Neural progenitor cell (in vitro differentiated cells): ENCODE data around the gene BMERB1. TPM values are rescaled to one million over a fixed set of nuclear protein-coding genes. Genes with fewer than 3 reads are reported as not detected.
A peak's percentile ranks its signal among the peaks of the same experiment; 100 is the strongest.

Experiments used
- DNase-seq: peaks from one replicate; pipeline ENCODE4 v3.0.0-alpha.2; 2016; ENCODE audit warnings: low spot score
- H2AFZ ChIP-seq: fragments of 200-600 bp; sonication (generic); replicated peaks from 2 replicates; pipeline ENCODE4 v1.6.1; 2016; ENCODE audit warnings: antibody characterized with exemption
- H3F3A ChIP-seq: fragments of 200-600 bp; sonication (generic); 2 replicates; pipeline ENCODE4 v1.6.1; 2016; ENCODE audit warnings: antibody characterized with exemption, low read depth
- H3K27ac ChIP-seq: fragments of 200-600 bp; sonication (generic); 2 replicates; pipeline ENCODE4 v1.5.1; 2016; ENCODE audit warnings: mild to moderate bottlenecking
- H3K27me3 ChIP-seq: fragments of 200-600 bp; sonication (generic); 2 replicates; pipeline ENCODE4 v1.6.1; 2016; ENCODE audit warnings: mild to moderate bottlenecking, moderate library complexity
- H3K36me3 ChIP-seq: fragments of 200-600 bp; sonication (generic); 2 replicates; pipeline ENCODE4 v1.5.1; 2016
- H3K4me1 ChIP-seq: fragments of 200-600 bp; sonication (generic); 2 replicates; pipeline ENCODE4 v1.6.1; 2016; ENCODE audit warnings: mixed run types
- H3K4me2 ChIP-seq: fragments of 200-600 bp; sonication (generic); 2 replicates; pipeline ENCODE4 v1.6.1; 2016
- H3K4me3 ChIP-seq: fragments of 200-600 bp; sonication (generic); 2 replicates; pipeline ENCODE4 v1.5.1; 2016
- H3K79me2 ChIP-seq: fragments of 200-600 bp; sonication (generic); 2 replicates; pipeline ENCODE4 v1.6.1; 2016; ENCODE audit warnings: low read depth
- H3K9ac ChIP-seq: fragments of 200-600 bp; sonication (generic); 2 replicates; pipeline ENCODE4 v1.6.1; 2016
- H3K9me3 ChIP-seq: fragments of 200-600 bp; sonication (generic); 2 replicates; pipeline ENCODE4 v1.5.1; 2016; ENCODE audit warnings: low read depth
- H4K20me1 ChIP-seq: fragments of 200-600 bp; sonication (generic); 2 replicates; pipeline ENCODE4 v1.6.1; 2016; ENCODE audit warnings: low read depth
- H3K27ac Mint-ChIP-seq: 3 replicates; pipeline ENCODE4 v1.8.0; 2021; ENCODE audit warnings: mixed read lengths
- H3K27me3 Mint-ChIP-seq: 2 replicates; pipeline ENCODE4 v1.8.0; 2022; ENCODE audit warnings: low read depth, mild to moderate bottlenecking, inconsistent platforms, moderate library complexity, mixed read lengths; ENCODE audit not compliant: insufficient read depth
- H3K36me3 Mint-ChIP-seq: 3 replicates; pipeline ENCODE4 v1.8.0; 2021; ENCODE audit warnings: mixed read lengths
- H3K4me1 Mint-ChIP-seq: 3 replicates; pipeline ENCODE4 v1.8.0; 2021; ENCODE audit warnings: mixed read lengths
- H3K4me3 Mint-ChIP-seq: 3 replicates; pipeline ENCODE4 v1.8.0; 2021; ENCODE audit warnings: mild to moderate bottlenecking, moderate library complexity, mixed read lengths
- H3K9me3 Mint-ChIP-seq: 3 replicates; pipeline ENCODE4 v1.8.0; 2020; ENCODE audit warnings: mixed read lengths
- EZH2 ChIP-seq: fragments of 200-600 bp; sonication (generic); IDR thresholded peaks from 2 replicates; pipeline ENCODE4 v1.6.1; 2017; ENCODE audit warnings: antibody characterized with exemption, mild to moderate bottlenecking, moderate library complexity
- EZH2phosphoT487 ChIP-seq: fragments of 200-600 bp; sonication (generic); IDR thresholded peaks from 2 replicates; pipeline ENCODE4 v1.6.1; 2017; ENCODE audit warnings: antibody characterized with exemption
- total RNA-seq: library from RNA; depleted of rRNA; stranded (reverse); fragments of >200 nt; gene quantifications from 2 replicates; pipeline ENCODE4 v1.2.3, GENCODE V29; 2015; ENCODE audit warnings: low replicate concordance
- TF ChIP-seq, protein P1 (sequence below): fragments of 200-600 bp; sonication (generic); IDR thresholded peaks from 2 replicates; pipeline ENCODE4 v1.5.1; 2017; ENCODE audit warnings: antibody characterized with exemption, mild to moderate bottlenecking

The BMERB1 gene
- total RNA-seq, 1 donor from 2014 or later, result 39.0 TPM

GRCh38 chr16:15618392-15618791, 184.0 kb downstream of the BMERB1 start:
- Mint-ChIP-seq H3K27me3 (peaks cover 2% of the 10 kb centered on the region), H3K4me3 (no peak overlapping the region), H3K4me1 (peaks cover 3% of the 10 kb centered on the region), H3K27ac (no peak overlapping the region), H3K9me3 (no peaks in the 10 kb centered on the region), H3K36me3 (peaks cover 29% of the 10 kb centered on the region)
- Histone ChIP-seq H2AFZ (no peak overlapping the region), H3K9ac (no peak overlapping the region), H3K79me2 (no peaks in the 10 kb centered on the region), H4K20me1 (no peaks in the 10 kb centered on the region), H3K4me3 (no peak overlapping the region), H3K4me1 (no peaks in the 10 kb centered on the region), H3F3A (no peaks in the 10 kb centered on the region), H3K4me2 (no peak overlapping the region), H3K27ac (no peak overlapping the region), H3K36me3 (no peaks in the 10 kb centered on the region), H3K9me3 (no peaks in the 10 kb centered on the region), H3K27me3 (no peaks in the 10 kb centered on the region)
- no peak for DNase-seq
- TF ChIP-seq, protein P1, sequence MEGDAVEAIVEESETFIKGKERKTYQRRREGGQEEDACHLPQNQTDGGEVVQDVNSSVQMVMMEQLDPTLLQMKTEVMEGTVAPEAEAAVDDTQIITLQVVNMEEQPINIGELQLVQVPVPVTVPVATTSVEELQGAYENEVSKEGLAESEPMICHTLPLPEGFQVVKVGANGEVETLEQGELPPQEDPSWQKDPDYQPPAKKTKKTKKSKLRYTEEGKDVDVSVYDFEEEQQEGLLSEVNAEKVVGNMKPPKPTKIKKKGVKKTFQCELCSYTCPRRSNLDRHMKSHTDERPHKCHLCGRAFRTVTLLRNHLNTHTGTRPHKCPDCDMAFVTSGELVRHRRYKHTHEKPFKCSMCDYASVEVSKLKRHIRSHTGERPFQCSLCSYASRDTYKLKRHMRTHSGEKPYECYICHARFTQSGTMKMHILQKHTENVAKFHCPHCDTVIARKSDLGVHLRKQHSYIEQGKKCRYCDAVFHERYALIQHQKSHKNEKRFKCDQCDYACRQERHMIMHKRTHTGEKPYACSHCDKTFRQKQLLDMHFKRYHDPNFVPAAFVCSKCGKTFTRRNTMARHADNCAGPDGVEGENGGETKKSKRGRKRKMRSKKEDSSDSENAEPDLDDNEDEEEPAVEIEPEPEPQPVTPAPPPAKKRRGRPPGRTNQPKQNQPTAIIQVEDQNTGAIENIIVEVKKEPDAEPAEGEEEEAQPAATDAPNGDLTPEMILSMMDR, result no peak
- TF ChIP-seq EZH2phosphoT487 (no peak), EZH2 (no peak)

DNA sequence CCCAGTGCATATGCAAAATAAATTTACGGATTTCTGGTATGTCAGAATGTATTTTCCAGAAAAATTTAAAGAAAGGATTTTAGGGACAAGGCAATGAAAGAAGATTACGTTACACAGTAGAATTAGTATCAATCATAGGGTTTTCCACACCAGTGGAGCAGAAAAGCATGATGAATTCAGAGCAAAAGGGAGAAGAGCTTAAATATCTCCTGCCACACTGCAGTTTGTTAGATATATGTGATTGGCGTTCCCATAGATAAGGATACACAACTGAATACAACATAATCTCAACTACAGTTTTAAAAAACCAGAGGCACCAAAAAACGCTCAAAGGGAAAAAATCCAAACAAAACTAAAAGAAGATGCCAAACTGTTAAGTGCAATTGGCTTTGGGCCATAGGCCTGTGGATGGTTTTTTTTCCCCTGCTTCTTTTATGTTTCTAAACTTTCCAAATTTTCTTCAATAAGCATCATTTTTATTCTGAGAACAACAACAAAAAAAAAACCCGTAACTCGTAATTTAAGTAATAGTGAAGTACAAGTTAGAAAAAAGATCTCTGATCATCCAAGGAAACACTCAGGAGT, 186.3 kb downstream of the BMERB1 start:
- no peaks in the 10 kb centered on the region for H3K27me3 ChIP-seq
- H3K36me3 Mint-ChIP-seq, result peaks cover 40% of the 10 kb centered on the region
- no peak overlapping the region for H3K27ac ChIP-seq
- H3K36me3 ChIP-seq, result peaks cover 2% of the 10 kb centered on the region
- H3K79me2 ChIP-seq, result no peaks in the 10 kb centered on the region
- H3K9ac ChIP-seq, result peak overlapping the region; percentile 30
- H3F3A ChIP-seq, result no peaks in the 10 kb centered on the region
- DNase-seq, result no peak
- H3K4me2 ChIP-seq, result no peak overlapping the region
- no peaks in the 10 kb centered on the region for H3K4me1 ChIP-seq
- no peaks in the 10 kb centered on the region for H3K9me3 Mint-ChIP-seq
- TF ChIP-seq, protein P1, result no peak
- no peak for TF ChIP-seq EZH2
- TF ChIP-seq EZH2phosphoT487, result no peak
- no peak overlapping the region for H3K4me3 Mint-ChIP-seq
- peaks cover 3% of the 10 kb centered on the region for H3K4me1 Mint-ChIP-seq
- no peak overlapping the region for H3K27ac Mint-ChIP-seq
- H3K9me3 ChIP-seq, result no peaks in the 10 kb centered on the region
- H4K20me1 ChIP-seq, result no peaks in the 10 kb centered on the region
- no peak overlapping the region for H3K4me3 ChIP-seq
- peaks cover 5% of the 10 kb centered on the region for H3K27me3 Mint-ChIP-seq
- H2AFZ ChIP-seq, result no peak overlapping the region

- Histone ChIP-seq H3K4me2 (no peak overlapping the region), H3K9ac (no peak overlapping the region), H4K20me1 (no peaks in the 10 kb centered on the region), H3K4me1 (no peaks in the 10 kb centered on the region), H3K9me3 (no peaks in the 10 kb centered on the region), H3K27ac (no peak overlapping the region), H3K27me3 (no peaks in the 10 kb centered on the region), H3F3A (no peaks in the 10 kb centered on the region), H3K4me3 (no peak overlapping the region), H2AFZ (no peak overlapping the region), H3K36me3 (peaks cover 3% of the 10 kb centered on the region), H3K79me2 (no peaks in the 10 kb centered on the region)
- Mint-ChIP-seq H3K9me3 (no peaks in the 10 kb centered on the region), H3K27me3 (peaks cover 5% of the 10 kb centered on the region), H3K36me3 (peaks cover 39% of the 10 kb centered on the region), H3K4me1 (peaks cover 3% of the 10 kb centered on the region), H3K27ac (no peak overlapping the region), H3K4me3 (no peak overlapping the region)
- DNase-seq, result no peak
- TF ChIP-seq EZH2 (no peak), EZH2phosphoT487 (no peak)
- TF ChIP-seq, protein P1, result no peak
Observed at GRCh38 chr16:15621456-15621855, 187.1 kb downstream of the BMERB1 start.
